D341Med (cell line): ENCODE results near the gene IQCE.
A peak's percentile ranks its signal among the peaks of the same experiment; 100 is the strongest.

Experiments
- DNase-seq: peaks from one replicate; pipeline ENCODE4 v3.0.0; 2012; ENCODE audit warnings: low spot score

The IQCE gene

GRCh38 chr7:2633538-2634266, 74.9 kb downstream of the IQCE start:
- no peak for DNase-seq

GRCh38 chr7:2634267-2635145, 75.7 kb downstream of the IQCE start:
- DNase-seq, result no peak

- no peak for DNase-seq
Observed at GRCh38 chr7:2635148-2635668, 76.4 kb downstream of the IQCE start.

DNA sequence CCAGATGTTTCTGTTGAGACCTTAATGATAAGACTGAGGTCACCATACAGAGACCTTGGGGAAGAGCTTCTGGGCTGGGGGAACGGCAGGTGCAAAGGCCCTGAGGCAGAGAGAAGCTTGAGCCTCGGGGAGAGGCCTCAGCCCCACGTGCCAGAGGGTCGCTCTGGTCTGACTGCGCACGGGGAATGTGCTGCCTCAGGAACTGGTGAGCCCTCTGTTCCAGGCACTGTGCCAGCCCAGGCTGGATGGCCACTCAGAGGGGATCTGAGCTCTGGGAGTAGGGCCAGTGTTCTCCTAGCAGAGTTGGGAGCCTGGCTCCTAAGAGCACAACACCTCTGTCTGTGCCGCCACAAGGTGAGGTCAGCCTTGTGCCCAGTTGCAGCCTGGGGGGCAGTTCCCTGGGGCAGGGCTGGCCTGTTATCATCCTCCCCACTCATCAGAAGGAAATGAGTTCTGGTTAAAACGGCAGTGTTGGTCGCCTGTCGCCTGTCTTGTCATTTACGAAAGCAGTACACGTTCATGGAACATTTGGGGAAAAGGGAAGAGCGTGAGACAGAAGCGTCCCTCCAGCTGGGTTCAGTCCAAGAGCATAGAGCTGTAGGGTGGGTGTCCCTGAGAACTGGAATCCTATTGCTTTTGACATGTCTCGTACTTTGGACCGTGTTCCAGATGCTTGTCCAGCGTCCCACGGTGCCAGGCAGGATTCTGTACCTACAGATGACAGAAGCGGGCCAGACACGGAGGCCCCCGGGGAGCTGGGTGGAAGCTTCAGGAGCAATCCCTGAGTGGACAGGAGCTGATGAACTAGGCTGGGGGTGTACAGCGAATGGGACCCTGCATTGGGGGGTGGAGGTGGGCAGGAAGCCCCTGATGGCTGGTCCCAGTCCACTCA, 77.3 kb downstream of the IQCE start:
- no peak for DNase-seq

DNA sequence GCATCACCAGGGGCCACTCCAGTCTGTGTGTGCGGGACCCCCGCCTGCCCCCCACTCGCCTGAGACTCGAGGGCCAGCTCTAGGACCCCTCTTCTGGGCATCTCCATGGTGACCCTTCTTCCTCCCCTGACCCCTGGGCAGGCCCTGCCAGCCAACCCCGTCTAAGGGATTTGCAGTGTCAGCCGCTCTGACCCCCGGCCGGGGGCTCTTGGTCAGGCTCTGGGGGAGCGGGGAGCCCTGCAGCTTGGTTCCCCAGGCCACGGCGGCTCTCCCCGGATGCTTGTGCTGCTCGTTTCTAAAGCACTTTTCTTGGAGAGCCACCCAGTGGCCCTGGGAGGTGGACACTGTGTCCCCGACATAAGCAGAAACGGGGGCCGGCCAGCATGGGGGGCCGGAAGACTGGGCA, 78.3 kb downstream of the IQCE start:
- DNase-seq, result no peak

- DNase-seq, result no peak
Observed at GRCh38 chr7:2637505-2638223, 78.9 kb downstream of the IQCE start.

GRCh38 chr7:2638224-2638991, 79.6 kb downstream of the IQCE start:
- no peak for DNase-seq

GRCh38 chr7:2639181-2639681, 80.5 kb downstream of the IQCE start:
- DNase-seq, result no peak

DNA sequence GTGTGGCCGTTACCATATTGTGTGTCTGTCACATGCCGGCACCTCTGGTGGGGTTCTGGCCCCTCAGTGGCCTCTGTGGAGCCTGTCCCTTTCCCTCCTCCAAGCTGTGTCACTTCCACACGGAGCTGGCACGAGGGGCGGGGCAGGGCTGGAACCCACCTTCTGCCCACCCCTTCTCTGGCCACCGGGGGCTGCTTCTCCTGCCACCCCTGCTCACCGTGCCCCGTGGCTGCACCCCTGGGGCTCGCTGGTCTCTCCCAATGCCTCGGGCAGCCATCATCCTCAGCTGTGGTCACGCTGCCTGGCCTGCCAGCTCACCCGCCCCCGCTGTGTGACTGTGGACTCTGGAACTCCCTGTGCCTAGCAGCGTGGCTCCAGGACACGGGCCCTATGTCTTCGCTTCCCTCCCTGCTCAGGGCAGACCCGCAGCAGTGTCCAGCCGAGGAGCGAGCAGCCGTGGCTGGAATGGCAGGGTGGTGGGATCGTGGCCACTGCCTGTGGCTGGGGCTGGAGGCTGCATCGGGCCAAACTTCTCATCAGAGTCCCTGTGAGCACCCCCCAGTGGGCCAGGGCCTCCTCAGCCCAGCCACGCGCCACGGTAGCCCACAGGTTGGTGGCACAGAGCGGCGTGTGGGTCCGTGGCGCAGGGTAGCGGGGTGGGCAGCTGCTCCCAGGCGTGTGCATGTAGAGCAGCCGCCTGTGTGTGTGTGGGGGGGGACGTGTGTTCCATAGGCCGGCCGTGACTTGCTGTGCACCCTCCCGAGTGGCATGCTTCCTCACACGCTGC, 81.1 kb downstream of the IQCE start:
- DNase-seq, result no peak

DNA sequence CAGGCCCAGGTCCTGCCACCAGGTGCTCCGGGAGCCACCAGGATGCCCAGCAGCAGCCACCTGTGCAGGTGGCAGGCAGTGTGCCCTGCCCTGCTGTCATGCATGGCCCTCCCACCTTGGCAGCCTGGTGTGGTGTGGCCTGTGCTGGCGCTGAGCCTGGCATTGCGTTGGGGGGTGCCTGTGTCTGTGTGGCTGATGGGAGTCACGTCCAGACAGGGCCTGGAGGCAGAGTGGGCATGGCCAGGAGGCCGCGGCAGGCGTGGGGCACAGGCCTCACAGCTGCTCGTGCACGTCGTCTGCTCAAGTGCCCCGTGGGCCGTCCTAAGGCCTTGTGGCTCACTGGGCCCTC, 81.7 kb downstream of the IQCE start:
- DNase-seq, result no peak

DNA sequence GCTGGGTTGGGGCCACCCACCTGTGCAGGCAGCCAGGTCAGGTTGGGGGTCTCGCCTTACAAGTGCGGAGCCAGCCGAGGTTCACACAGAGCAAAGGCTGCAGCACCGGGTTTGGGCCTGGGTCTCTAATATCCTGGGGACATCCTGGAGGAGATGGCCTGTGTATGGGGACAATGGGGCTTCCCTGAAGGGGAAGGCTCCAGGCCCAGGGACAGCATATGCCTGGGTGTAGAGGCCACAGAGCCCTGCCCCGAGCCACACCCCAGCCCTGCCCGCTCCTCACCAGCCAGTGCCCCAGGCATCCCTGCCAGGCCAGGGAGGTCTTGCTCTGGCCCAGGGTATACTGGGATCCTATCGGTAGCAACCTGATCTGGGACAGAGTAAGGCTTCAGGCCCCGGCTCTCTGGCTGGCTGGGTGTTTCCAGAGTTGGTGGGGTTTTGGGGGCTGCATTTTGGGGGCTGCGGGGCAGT, 82.1 kb downstream of the IQCE start:
- no peak for DNase-seq

- DNase-seq, result no peak
Observed at GRCh38 chr7:2641406-2642393, 82.9 kb downstream of the IQCE start.

DNA sequence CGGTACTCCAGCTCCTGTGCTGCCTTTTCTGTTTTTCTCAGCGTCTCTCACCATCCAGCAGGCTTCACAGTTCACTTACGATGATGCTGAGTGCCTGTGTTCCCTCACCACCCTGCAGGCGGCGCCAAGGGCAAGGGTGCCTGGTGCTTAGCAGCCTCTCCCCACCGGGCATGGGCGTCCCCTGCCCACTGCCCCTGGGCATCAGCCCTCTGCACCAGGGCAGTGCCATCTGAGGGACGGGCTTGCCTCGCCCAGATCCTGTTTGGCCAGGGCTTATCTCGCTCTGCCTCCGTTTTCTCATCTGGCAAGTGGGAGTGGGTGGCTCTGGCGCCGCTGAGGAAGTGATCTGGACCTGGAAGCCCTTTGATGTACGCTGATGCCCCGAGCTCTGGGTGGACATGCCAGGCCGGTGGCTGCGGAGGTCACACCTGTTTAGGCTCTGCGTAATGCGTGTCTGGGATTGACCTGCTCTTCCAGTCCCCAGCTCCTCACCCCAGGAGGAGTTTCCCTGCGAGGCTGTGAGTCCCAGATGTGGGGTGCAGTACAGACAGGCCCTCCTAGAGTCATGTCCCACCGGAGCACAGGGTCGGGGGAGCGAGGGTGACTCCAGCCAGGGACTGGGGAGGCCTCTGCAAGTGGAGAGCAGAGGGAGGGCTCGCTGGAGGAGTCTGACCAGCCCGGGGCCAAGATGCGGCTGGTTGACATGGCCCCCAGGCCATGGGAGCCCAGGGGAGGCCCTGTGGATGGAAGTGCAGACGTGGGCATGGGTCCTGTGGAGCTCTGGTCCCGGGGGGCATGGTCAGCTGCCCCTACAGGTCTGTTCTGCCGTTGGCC, 84.8 kb downstream of the IQCE start:
- no peak for DNase-seq

- no peak for DNase-seq
Observed at GRCh38 chr7:2644220-2644561, 85.4 kb downstream of the IQCE start.

DNA sequence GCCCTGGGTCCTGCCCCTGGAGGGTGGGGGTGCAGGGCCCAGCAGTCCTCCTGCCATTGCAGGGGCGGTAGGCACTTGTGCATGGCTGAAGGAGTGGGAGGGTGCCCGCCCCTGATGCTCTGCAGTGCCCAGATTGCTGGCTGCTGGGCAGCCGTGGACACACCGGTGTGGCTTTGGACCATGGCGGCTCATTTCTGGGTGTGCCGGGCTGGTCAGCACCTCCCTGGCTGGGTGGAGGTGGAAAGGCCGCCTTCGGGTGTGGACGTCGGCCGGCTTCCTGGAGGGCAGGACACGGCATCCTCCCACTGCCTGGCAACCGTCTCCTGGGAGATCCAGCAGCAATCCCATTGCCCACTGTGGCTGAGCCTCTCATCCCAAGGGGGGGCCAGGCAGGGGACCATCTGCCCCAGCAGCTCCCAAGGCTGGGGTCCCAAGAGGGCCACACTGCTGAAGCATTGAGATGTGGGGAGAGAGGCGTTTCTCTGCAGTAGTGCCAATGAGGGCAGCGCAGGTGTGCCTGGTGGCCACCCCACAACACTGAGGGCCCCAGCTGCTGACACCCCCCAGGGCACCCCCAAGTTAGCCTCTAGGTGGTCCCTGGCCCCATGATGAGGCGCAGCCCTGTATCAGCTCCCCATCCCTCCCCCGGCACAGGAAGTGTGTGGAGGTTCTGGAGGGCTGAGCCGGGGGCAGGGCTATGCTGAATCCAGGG, 85.9 kb downstream of the IQCE start:
- peak; percentile 63 for DNase-seq

GRCh38 chr7:2645274-2645868, 86.6 kb downstream of the IQCE start:
- DNase-seq, result no peak

DNA sequence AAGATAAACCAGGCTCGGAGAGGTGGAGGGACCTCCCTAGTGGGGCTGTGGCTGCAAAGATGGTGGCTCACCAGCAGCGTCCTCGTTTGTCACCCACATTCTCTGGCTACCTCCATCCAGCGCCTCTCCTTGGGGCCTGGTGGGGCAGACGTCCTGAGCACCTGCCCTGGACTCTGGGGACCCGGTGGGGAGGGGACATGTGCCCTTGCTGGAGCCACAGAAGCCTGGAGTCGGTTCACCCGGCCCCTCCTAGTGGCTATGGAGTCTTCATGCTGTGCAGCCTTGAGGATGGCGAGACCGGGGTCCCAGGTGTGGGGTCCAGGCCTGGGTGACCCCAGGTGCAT, 87.5 kb downstream of the IQCE start:
- DNase-seq, result no peak
